ENCODE data around the gene MRPL14. TPM values are rescaled to one million over a fixed set of nuclear protein-coding genes. Genes with fewer than 3 reads are reported as not detected.
"Not testable (repeated sequence)": the region's sequence is repeated elsewhere in the genome, so short reads cannot be mapped to it uniquely, and the experiment has no call there.

Gene MRPL14
- total and polyA plus RNA-seq, 2 experiments from 2014 or later: 62.6 to 191 TPM

DNA sequence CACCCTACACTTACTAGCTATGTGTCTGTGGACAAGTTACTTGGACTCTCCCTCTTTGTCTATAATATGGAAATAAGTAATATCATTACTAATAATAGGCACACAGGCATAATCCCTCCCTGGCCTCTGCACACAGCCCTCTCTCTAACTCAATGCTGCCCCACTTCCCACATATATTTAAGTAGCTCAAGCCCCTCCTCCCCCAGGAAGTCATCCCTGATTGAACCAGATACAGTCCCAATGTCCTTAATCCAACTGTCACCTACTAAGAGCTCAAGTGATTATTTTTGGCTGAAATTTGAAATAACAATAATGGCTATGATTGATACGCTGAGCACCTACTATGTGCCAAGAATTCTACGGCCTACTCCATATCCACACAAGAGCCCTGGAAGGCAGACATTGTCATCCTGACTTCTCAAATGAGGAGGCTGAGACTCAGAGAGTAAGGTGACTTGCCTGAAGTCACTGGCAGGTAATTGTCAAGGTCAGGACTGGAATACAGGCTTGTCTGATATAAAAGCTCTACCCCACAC, 29.4 kb downstream of the MRPL14 start (continued):
- TF ChIP-seq, protein P1, sequence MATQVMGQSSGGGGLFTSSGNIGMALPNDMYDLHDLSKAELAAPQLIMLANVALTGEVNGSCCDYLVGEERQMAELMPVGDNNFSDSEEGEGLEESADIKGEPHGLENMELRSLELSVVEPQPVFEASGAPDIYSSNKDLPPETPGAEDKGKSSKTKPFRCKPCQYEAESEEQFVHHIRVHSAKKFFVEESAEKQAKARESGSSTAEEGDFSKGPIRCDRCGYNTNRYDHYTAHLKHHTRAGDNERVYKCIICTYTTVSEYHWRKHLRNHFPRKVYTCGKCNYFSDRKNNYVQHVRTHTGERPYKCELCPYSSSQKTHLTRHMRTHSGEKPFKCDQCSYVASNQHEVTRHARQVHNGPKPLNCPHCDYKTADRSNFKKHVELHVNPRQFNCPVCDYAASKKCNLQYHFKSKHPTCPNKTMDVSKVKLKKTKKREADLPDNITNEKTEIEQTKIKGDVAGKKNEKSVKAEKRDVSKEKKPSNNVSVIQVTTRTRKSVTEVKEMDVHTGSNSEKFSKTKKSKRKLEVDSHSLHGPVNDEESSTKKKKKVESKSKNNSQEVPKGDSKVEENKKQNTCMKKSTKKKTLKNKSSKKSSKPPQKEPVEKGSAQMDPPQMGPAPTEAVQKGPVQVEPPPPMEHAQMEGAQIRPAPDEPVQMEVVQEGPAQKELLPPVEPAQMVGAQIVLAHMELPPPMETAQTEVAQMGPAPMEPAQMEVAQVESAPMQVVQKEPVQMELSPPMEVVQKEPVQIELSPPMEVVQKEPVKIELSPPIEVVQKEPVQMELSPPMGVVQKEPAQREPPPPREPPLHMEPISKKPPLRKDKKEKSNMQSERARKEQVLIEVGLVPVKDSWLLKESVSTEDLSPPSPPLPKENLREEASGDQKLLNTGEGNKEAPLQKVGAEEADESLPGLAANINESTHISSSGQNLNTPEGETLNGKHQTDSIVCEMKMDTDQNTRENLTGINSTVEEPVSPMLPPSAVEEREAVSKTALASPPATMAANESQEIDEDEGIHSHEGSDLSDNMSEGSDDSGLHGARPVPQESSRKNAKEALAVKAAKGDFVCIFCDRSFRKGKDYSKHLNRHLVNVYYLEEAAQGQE (IDR thresholded peaks at IDR 0.05; ENCODE audit: unreplicated experiment): no peak
- TF ChIP-seq STAT1 (IDR thresholded peaks at IDR 0.05; ENCODE audit: unreplicated experiment): no peak
- no peak for TF ChIP-seq CREB1 (CRISPR knock-in tag; IDR thresholded peaks at IDR 0.05; ENCODE audit: low read depth)
- TF ChIP-seq EZH2phosphoT487 (IDR thresholded peaks at IDR 0.05; ENCODE audit: unreplicated experiment): no peak
- TF ChIP-seq NANOG (IDR thresholded peaks at IDR 0.05; ENCODE audit: borderline replicate concordance): no peak
- TF ChIP-seq, protein P2, sequence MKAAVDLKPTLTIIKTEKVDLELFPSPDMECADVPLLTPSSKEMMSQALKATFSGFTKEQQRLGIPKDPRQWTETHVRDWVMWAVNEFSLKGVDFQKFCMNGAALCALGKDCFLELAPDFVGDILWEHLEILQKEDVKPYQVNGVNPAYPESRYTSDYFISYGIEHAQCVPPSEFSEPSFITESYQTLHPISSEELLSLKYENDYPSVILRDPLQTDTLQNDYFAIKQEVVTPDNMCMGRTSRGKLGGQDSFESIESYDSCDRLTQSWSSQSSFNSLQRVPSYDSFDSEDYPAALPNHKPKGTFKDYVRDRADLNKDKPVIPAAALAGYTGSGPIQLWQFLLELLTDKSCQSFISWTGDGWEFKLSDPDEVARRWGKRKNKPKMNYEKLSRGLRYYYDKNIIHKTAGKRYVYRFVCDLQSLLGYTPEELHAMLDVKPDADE (IDR thresholded peaks at IDR 0.05): no peak
- no peak for TF ChIP-seq ZNF331 (CRISPR knock-in tag; IDR thresholded peaks at IDR 0.05; ENCODE audit: low read depth)
- TF ChIP-seq, protein P3, sequence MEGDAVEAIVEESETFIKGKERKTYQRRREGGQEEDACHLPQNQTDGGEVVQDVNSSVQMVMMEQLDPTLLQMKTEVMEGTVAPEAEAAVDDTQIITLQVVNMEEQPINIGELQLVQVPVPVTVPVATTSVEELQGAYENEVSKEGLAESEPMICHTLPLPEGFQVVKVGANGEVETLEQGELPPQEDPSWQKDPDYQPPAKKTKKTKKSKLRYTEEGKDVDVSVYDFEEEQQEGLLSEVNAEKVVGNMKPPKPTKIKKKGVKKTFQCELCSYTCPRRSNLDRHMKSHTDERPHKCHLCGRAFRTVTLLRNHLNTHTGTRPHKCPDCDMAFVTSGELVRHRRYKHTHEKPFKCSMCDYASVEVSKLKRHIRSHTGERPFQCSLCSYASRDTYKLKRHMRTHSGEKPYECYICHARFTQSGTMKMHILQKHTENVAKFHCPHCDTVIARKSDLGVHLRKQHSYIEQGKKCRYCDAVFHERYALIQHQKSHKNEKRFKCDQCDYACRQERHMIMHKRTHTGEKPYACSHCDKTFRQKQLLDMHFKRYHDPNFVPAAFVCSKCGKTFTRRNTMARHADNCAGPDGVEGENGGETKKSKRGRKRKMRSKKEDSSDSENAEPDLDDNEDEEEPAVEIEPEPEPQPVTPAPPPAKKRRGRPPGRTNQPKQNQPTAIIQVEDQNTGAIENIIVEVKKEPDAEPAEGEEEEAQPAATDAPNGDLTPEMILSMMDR (conservative IDR thresholded peaks at IDR 0.05; ENCODE audit: low read depth in 2 of 2): no peak

DNA sequence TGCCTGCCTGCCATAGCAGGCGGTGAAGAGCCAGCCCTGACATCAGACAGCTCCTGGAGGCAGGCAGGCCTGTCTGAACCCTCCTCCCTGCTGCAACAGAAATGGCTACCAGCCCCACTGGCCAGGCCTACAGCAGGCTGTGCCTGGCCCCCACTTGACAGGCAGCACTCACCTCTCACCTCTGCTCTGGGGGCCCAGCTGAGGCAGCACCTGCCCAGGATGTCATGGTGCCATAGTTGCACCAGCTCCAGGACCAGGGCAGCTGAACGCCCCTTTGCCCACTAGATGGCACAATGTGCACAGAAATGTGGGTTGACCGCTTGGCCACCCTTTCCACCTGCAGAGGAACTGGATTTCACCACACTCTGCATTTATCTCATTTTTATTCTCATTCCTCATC, 30.6 kb downstream of the MRPL14 start:
- DNase-seq (ENCODE audit: low spot score) (peak; percentile 74), ATAC-seq (peak; percentile 82)
- no peak overlapping the region for H3K4me3 ChIP-seq
- no peaks in the 10 kb centered on the region; the same call in 2 of the 3 replicates for H3K9me3 Mint-ChIP-seq
- no peak overlapping the region; the same call in 2 of the 3 replicates for H3K4me3 Mint-ChIP-seq
- TF ChIP-seq, protein P3 (conservative IDR thresholded peaks at IDR 0.05; ENCODE audit: low read depth in 2 of 2): peak; percentile 69 to 95
- TF ChIP-seq CREB1 (CRISPR knock-in tag; IDR thresholded peaks at IDR 0.05; ENCODE audit: low read depth): no peak
- peaks cover 9% of the 10 kb centered on the region; the same call in 2 of the 3 replicates for H3K36me3 Mint-ChIP-seq (ENCODE audit: low read depth)
- peaks cover 7% of the 10 kb centered on the region for H3K27me3 Mint-ChIP-seq (ENCODE audit: insufficient read depth, low read depth, poor library complexity)
- H3F3A ChIP-seq (replicated peaks; ENCODE audit: low read depth): no peaks in the 10 kb centered on the region
- no peaks in the 10 kb centered on the region for H3K9me2 ChIP-seq (ENCODE audit: insufficient read depth)
- no peak overlapping the region for H3K27ac Mint-ChIP-seq
- peaks cover 5% of the 10 kb centered on the region for H3K4me1 Mint-ChIP-seq
- H4K20me1 ChIP-seq (replicated peaks; ENCODE audit: insufficient read depth): peaks cover 11% of the 10 kb centered on the region; the same call in 1 of the 2 replicates
- H3K27me3 ChIP-seq (ENCODE audit: insufficient read depth): no peaks in the 10 kb centered on the region
- no peaks in the 10 kb centered on the region for H3K36me3 ChIP-seq (ENCODE audit: insufficient read depth)
- H3K79me2 ChIP-seq (replicated peaks; ENCODE audit: insufficient read depth): no peaks in the 10 kb centered on the region
- no peak overlapping the region for H3K4me2 ChIP-seq
- H2AFZ ChIP-seq: no peak overlapping the region
- H3K4me1 ChIP-seq (ENCODE audit: insufficient read depth): no peaks in the 10 kb centered on the region
- H3K27ac ChIP-seq (ENCODE audit: low read depth): no peak overlapping the region

DNA sequence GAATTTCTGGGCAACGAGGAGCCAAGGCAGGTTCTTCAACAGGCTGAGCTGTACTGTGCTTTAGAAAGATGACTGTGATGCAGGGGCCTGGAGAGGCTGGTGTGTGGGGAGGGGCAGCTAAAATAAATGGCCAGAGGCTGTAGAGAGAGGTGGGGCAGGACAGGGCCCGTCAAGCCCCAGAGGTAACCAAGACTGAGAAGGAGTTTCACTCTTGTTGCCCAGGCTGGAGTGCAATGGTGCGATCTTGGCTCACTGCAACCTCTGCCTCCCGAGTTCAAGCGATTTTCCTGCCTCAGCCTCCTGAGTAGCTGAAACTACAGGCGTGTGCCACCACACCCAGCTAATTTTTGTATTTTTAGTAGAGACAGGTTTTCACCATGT, 32.0 kb downstream of the MRPL14 start:
- not testable (repeated sequence) for H3K27ac Mint-ChIP-seq; H3K79me2 ChIP-seq (replicated peaks; ENCODE audit: insufficient read depth); H3F3A ChIP-seq (replicated peaks; ENCODE audit: low read depth); H3K4me3 ChIP-seq; ATAC-seq; H3K27me3 Mint-ChIP-seq (ENCODE audit: insufficient read depth, low read depth, poor library complexity); DNase-seq (ENCODE audit: low spot score); H2AFZ ChIP-seq; H3K4me1 ChIP-seq (ENCODE audit: insufficient read depth); H3K36me3 Mint-ChIP-seq (ENCODE audit: low read depth); H3K27ac ChIP-seq (ENCODE audit: low read depth); H3K9me2 ChIP-seq (ENCODE audit: insufficient read depth); H3K36me3 ChIP-seq (ENCODE audit: insufficient read depth); H3K4me1 Mint-ChIP-seq; H3K9me3 Mint-ChIP-seq; H3K4me2 ChIP-seq; H3K4me3 Mint-ChIP-seq; H3K27me3 ChIP-seq (ENCODE audit: insufficient read depth)
- H4K20me1 ChIP-seq (replicated peaks; ENCODE audit: insufficient read depth): peaks cover 11% of the 10 kb centered on the region; the same call in 1 of the 2 replicates

Data from GM23338 (cell line).